ENCODE results near the gene KCNJ14.

DNA sequence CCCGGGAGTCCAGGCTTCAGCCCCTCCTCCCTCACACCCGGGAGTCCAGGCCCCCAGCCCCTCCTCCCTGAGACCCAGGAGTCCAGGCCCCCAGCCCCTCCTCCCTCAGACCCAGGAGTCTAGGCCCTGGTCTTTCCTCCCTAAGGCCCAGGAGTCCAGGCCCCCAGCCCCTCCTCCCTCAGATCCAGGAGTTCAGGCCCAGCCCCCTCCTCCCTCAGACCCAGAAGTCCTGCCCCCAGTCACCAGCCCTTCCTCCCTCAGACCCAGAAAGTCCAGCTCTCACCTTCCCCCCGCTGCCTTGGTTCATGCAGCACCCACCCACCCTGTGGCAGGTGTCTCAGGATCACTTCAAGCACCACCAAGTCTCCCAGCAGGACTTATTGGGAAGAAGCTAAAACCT, 27.9 kb downstream of the KCNJ14 start:
- TF ChIP-seq, protein P1, sequence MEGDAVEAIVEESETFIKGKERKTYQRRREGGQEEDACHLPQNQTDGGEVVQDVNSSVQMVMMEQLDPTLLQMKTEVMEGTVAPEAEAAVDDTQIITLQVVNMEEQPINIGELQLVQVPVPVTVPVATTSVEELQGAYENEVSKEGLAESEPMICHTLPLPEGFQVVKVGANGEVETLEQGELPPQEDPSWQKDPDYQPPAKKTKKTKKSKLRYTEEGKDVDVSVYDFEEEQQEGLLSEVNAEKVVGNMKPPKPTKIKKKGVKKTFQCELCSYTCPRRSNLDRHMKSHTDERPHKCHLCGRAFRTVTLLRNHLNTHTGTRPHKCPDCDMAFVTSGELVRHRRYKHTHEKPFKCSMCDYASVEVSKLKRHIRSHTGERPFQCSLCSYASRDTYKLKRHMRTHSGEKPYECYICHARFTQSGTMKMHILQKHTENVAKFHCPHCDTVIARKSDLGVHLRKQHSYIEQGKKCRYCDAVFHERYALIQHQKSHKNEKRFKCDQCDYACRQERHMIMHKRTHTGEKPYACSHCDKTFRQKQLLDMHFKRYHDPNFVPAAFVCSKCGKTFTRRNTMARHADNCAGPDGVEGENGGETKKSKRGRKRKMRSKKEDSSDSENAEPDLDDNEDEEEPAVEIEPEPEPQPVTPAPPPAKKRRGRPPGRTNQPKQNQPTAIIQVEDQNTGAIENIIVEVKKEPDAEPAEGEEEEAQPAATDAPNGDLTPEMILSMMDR (conservative IDR thresholded peaks at IDR 0.05; ENCODE audit: low read depth, low read length) = no peak
- TF ChIP-seq EZH2 (IDR thresholded peaks at IDR 0.05; ENCODE audit: low read length, unreplicated experiment) (no peak), EZH2phosphoT487 (IDR thresholded peaks at IDR 0.05; ENCODE audit: borderline replicate concordance, low read length) (no peak)

Measured in PC-3 (cell line).